ENCODE data around the gene ACSF3. TPM values are rescaled to one million over a fixed set of nuclear protein-coding genes. Genes with fewer than 3 reads are reported as not detected.

ACSF3 gene
- total RNA-seq, 1 donor from 2014 or later = 32.0 TPM

DNA sequence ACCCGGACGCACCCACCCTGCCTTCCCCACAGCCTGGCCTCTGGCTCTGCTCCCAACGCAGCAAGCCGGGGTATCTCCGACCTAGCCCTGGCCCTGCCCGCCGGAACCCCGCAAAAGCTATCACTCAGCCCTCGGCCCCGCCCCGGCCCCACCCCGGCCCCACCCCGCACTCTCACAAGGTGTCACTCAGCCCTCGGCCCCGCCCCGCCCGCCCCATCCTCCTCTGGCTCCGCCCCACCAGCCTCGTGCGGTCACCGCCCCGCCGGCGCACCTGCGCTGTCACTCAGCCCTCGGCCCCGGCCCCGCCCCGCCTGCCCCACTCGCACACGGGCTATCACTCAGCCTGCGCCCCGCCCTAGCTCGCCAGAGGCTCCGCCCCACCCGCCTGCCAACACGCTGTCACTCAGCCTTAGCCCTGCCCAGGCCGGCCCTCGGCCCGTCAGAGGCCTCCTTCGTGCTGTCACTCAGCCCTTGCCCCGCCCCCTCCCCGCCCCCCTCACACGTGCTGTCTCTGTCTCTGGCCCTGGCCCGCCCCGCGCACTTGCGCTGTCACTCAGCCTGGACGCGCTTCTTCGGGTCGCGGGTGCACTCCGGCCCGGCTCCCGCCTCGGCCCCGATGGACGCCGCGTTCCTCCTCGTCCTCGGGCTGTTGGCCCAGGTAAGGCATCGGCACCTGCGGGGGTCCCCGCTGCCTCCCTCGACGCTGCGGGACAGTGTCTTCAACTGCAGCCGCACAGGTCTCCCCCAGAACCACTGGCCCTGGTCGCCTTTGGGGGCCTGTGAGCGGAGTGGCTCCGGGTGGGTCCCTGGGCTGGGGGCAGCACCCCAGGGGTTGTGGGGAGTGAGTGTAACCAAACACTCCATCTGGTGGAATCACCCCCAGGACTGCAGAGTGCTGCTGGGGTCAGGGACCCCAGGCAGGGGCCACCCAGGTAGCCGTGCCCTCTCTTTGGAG is 77.8 kb downstream of the ACSF3 start, which contains the start of gene CDH15:
Gene CDH15 (plus strand): TSS at position 533 of the 955 bp plus-strand sequence. CDS start 84 bp downstream, at position 617.
- Histone ChIP-seq H3K36me3 (no peaks in the 10 kb centered on the region), H3K9me3 (no peaks in the 10 kb centered on the region), H3K4me1 (peaks cover 15% of the 10 kb centered on the region), H3K27me3 (peaks cover 15% of the 10 kb centered on the region), H3K27ac (no peak within 1 kb of the TSS), H3K4me3 (peak within 1 kb of the TSS; percentile 33)
- DNase-seq (peak; percentile 98), ATAC-seq (peak; percentile 93)
- TF ChIP-seq, protein P1, sequence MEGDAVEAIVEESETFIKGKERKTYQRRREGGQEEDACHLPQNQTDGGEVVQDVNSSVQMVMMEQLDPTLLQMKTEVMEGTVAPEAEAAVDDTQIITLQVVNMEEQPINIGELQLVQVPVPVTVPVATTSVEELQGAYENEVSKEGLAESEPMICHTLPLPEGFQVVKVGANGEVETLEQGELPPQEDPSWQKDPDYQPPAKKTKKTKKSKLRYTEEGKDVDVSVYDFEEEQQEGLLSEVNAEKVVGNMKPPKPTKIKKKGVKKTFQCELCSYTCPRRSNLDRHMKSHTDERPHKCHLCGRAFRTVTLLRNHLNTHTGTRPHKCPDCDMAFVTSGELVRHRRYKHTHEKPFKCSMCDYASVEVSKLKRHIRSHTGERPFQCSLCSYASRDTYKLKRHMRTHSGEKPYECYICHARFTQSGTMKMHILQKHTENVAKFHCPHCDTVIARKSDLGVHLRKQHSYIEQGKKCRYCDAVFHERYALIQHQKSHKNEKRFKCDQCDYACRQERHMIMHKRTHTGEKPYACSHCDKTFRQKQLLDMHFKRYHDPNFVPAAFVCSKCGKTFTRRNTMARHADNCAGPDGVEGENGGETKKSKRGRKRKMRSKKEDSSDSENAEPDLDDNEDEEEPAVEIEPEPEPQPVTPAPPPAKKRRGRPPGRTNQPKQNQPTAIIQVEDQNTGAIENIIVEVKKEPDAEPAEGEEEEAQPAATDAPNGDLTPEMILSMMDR (IDR thresholded peaks at IDR 0.05) = no peak
- intact Hi-C loops (cut with DNase I) = no loop called here

GRCh38 chr16:89172171-89172527 is 78.5 kb downstream of the ACSF3 start:
- peaks cover 15% of the 10 kb centered on the region for H3K4me1 ChIP-seq
- DNase-seq = no peak
- H3K27ac ChIP-seq = no peak overlapping the region
- H3K36me3 ChIP-seq = no peaks in the 10 kb centered on the region
- TF ChIP-seq, protein P1 (IDR thresholded peaks at IDR 0.05) = no peak
- ATAC-seq = no peak
- H3K27me3 ChIP-seq = peaks cover 17% of the 10 kb centered on the region
- H3K4me3 ChIP-seq = no peak overlapping the region
- no peaks in the 10 kb centered on the region for H3K9me3 ChIP-seq
- intact Hi-C loops (cut with DNase I) = no loop called here

GRCh38 chr16:89172528-89173173 is 79.0 kb downstream of the ACSF3 start:
- intact Hi-C loops (cut with DNase I) = no loop called here
- DNase-seq (no peak), ATAC-seq (no peak)
- Histone ChIP-seq H3K4me1 (peaks cover 15% of the 10 kb centered on the region), H3K36me3 (no peaks in the 10 kb centered on the region), H3K4me3 (no peak overlapping the region), H3K27me3 (peaks cover 22% of the 10 kb centered on the region), H3K9me3 (no peaks in the 10 kb centered on the region), H3K27ac (no peak overlapping the region)
- TF ChIP-seq, protein P1 (IDR thresholded peaks at IDR 0.05) = no peak

DNA sequence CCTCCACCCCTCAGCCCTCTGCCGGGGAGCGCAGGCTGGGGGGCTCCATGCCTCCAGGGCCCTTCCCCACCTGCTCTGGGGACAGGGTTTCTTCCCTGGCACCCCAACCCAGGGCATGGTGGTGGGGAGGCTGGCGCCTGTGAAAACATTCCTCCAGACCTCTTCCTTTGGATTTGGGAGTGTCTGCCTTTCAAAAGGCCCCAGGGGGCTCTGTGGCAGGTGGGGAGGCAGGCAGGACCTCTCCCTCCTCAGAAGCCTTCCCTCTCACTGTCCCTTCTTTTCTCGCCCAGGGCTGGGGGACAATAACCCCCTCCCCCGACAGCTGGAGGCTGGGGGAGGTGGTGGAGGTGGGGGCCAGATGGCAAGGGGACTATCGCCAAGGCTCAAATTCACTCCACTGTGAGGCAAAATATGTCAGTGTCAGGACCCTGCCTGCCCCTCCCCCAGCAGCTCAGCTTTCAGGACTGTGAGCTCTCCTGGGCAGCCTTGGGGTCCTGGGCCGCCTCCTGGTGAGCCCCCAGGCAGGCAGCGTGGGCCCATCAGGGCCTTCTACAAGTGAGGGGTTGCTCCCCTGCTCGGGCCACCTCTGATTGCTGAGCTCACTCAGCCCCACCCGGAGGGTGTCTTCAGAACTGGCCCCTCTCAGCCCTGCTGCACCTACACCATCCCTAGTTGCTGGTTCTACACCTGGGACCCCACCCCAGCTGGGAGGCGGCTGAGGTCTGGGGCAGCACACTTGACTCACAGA is 79.7 kb downstream of the ACSF3 start:
- Histone ChIP-seq H3K27ac (no peak overlapping the region), H3K9me3 (no peaks in the 10 kb centered on the region), H3K36me3 (no peaks in the 10 kb centered on the region), H3K4me3 (no peak overlapping the region), H3K27me3 (peaks cover 20% of the 10 kb centered on the region), H3K4me1 (peaks cover 15% of the 10 kb centered on the region)
- ATAC-seq (no peak), DNase-seq (no peak)
- intact Hi-C loops (cut with DNase I) = no loop called here
- TF ChIP-seq, protein P1 (IDR thresholded peaks at IDR 0.05) = no peak

- Histone ChIP-seq H3K27me3 (peaks cover 11% of the 10 kb centered on the region), H3K36me3 (no peaks in the 10 kb centered on the region), H3K4me1 (peaks cover 15% of the 10 kb centered on the region), H3K27ac (no peak overlapping the region), H3K9me3 (no peaks in the 10 kb centered on the region), H3K4me3 (no peak overlapping the region)
- ATAC-seq (no peak), DNase-seq (no peak)
- intact Hi-C loops (cut with DNase I) = no loop called here
- TF ChIP-seq, protein P1 (IDR thresholded peaks at IDR 0.05) = no peak
These were observed 80.6 kb downstream of the ACSF3 start for GRCh38 chr16:89174055-89174827.

Measured in upper lobe of right lung (tissue), 1 donor.